Natural killer cell (primary cell): ENCODE measurements around the gene ST3GAL3. TPM values are rescaled to one million over a fixed set of nuclear protein-coding genes. Genes with fewer than 3 reads are reported as not detected.

Experiments used
- ATAC-seq, 3 donors: fragments of 150-1000 bp in 2 of 3; fragments of 200-7000 bp in 1 of 3; cut with Tn5 transposase; 1 replicate in 1 of 3; 2 replicates in 2 of 3; pipeline ENCODE4 v1.10.0; 2021; ENCODE audit warnings: mild to moderate bottlenecking in 2 of 3, moderate library complexity in 2 of 3
- DNase-seq, 2 donors: peaks; one replicate each; pipeline versions ENCODE4 v3.0.0 to v3.0.0-alpha.2; 2013 to 2021; ENCODE audit warnings: mixed read lengths in 1 of 2
- H3K27ac ChIP-seq: one replicate; pipeline ENCODE4 v1.5.1; 2013; ENCODE audit warnings: mild to moderate bottlenecking, low read length
- H3K27me3 ChIP-seq: one replicate; pipeline ENCODE4 v1.6.1; 2013; ENCODE audit warnings: low read length; ENCODE audit not compliant: control insufficient read depth, insufficient read depth
- H3K36me3 ChIP-seq: one replicate; pipeline ENCODE4 v1.6.1; 2013; ENCODE audit warnings: low read length; ENCODE audit not compliant: control insufficient read depth, insufficient read depth
- H3K4me1 ChIP-seq: one replicate; pipeline ENCODE4 v1.6.1; 2013; ENCODE audit warnings: low read length; ENCODE audit not compliant: control insufficient read depth, insufficient read depth
- H3K4me3 ChIP-seq: one replicate; pipeline ENCODE4 v1.5.1; 2013; ENCODE audit warnings: low read length
- H3K9me3 ChIP-seq: one replicate; pipeline ENCODE4 v1.6.1; 2013; ENCODE audit warnings: low read length; ENCODE audit not compliant: control insufficient read depth, insufficient read depth
- H3K27ac Mint-ChIP-seq, 2 donors: one replicate each; pipeline ENCODE4 v1.8.0; 2022; ENCODE audit warnings: mild to moderate bottlenecking in 2 of 2, mixed read lengths in 2 of 2, moderate library complexity in 1 of 2
- H3K27me3 Mint-ChIP-seq, 2 donors: one replicate each; pipeline ENCODE4 v1.8.0; 2022; ENCODE audit warnings: low read depth in 2 of 2, mixed read lengths in 2 of 2
- H3K36me3 Mint-ChIP-seq: one replicate; pipeline ENCODE4 v1.8.0; 2022; ENCODE audit warnings: mixed read lengths
- H3K4me1 Mint-ChIP-seq, 2 donors: one replicate each; pipeline ENCODE4 v1.8.0; 2022; ENCODE audit warnings: mixed read lengths in 2 of 2
- H3K4me3 Mint-ChIP-seq: one replicate; pipeline ENCODE4 v1.8.0; 2022; ENCODE audit warnings: mild to moderate bottlenecking, moderate library complexity, mixed read lengths
- H3K9me3 Mint-ChIP-seq, 2 donors: one replicate each; pipeline ENCODE4 v1.8.0; 2022; ENCODE audit warnings: mixed read lengths in 2 of 2
- WGBS: methylation state at CpG from one replicate; pipeline ENCODE4 v1.1.7; 2013; ENCODE audit warnings: missing lambda C conversion rate; ENCODE audit not compliant: insufficient coverage; 5-methylcytosine and 5-hydroxymethylcytosine counted together
- intact Hi-C: fragments of 100-400 bp; cut with micrococcal nuclease; formaldehyde crosslinking; loops from one replicate; pipeline ENCODE4 v1.14.2; 2022
- total RNA-seq, 4 donors: library from RNA; stranded (reverse); fragments of 120-200 nt in 1 of 4; gene quantifications; one replicate each; pipeline versions ENCODE4 v1.2.3 to v1.2.4, GENCODE V29; 2013 to 2022
- TF ChIP-seq, protein P1 (sequence below): fragments of 200-600 bp; IDR thresholded peaks from one replicate; pipeline ENCODE4 v1.8.0; 2022; ENCODE audit warnings: antibody characterized with exemption

The ST3GAL3 gene
- total RNA-seq, 3 donors from 2014 or later (not counting 1 experiment from before 2014, with no cell fraction given) = 22.2 to 27.3 (median 22.3) TPM

DNA sequence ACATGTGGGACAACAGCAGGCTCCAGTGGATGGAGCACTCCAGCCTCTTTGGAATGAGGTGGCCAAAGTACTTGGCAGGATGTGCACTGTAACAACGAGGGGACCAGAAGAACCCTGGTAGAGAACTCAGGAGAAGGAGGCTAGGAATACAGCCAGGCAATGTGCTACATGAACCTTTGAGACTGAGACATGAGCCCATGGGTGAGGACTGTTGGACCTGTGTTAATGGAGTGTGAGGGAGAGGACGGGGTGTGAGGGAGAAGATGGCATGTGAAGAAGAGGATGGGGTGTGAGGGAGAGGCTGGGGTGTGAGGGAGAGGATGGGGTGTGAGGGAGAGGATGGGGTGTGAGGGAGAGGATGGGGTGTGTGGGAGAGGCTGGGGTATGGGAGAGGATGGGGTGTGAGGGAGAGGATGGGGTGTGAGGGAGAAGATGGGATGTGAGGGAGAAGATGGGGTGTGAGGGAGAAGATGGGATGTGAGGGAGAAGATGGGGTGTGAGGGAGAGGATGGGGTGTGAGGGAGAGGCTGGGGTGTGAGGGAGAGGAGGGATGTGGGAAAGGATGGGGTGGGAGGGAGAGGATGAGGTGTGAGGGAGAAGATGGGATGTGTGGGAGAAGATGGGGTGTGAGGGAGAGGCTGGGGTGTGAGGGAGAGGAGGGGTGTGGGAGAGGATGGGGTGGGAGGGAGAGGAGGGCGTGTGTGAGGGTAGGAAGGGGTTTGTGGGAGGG lies 164.0 kb downstream of the ST3GAL3 start:
- Mint-ChIP-seq H3K4me3 (no peak overlapping the region), H3K9me3 (no peaks in the 10 kb centered on the region), H3K36me3 (no peaks in the 10 kb centered on the region), H3K4me1 (peaks cover 0 to 10% of the 10 kb centered on the region in 2 donors), H3K27me3 (no peaks in the 10 kb centered on the region), H3K27ac (no peak overlapping the region)
- Histone ChIP-seq H3K36me3 (no peaks in the 10 kb centered on the region), H3K27ac (no peak overlapping the region), H3K4me3 (no peak overlapping the region), H3K27me3 (no peaks in the 10 kb centered on the region), H3K4me1 (no peaks in the 10 kb centered on the region), H3K9me3 (no peaks in the 10 kb centered on the region)
- ATAC-seq = no peak
- no peak for DNase-seq
- TF ChIP-seq, protein P1, sequence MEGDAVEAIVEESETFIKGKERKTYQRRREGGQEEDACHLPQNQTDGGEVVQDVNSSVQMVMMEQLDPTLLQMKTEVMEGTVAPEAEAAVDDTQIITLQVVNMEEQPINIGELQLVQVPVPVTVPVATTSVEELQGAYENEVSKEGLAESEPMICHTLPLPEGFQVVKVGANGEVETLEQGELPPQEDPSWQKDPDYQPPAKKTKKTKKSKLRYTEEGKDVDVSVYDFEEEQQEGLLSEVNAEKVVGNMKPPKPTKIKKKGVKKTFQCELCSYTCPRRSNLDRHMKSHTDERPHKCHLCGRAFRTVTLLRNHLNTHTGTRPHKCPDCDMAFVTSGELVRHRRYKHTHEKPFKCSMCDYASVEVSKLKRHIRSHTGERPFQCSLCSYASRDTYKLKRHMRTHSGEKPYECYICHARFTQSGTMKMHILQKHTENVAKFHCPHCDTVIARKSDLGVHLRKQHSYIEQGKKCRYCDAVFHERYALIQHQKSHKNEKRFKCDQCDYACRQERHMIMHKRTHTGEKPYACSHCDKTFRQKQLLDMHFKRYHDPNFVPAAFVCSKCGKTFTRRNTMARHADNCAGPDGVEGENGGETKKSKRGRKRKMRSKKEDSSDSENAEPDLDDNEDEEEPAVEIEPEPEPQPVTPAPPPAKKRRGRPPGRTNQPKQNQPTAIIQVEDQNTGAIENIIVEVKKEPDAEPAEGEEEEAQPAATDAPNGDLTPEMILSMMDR = no peak
- intact Hi-C loops = no loop called here
- 76% methylated on average over 3 of the region's 3 CpGs for WGBS

DNA sequence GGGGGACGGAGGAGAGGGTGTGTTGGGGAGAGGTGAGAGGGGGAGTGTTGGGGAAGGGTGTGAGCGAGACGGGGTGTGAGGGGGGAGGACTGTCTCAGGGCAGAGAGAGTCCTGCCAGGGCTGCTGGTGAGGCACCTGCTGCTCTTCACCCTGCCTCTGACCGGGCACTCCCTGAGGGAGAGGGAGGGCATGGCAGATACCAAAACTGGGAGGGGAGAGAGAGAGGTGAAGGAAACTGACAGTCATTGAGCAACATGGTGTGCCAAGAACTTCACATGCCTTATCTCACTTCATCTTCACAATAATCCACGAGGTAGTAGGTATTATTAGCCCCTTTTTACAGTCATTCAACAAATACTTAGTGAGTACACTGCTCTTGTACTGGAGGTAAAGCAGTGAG lies 164.9 kb downstream of the ST3GAL3 start:
- H3K36me3 ChIP-seq = no peaks in the 10 kb centered on the region
- Mint-ChIP-seq H3K27me3 (no peaks in the 10 kb centered on the region), H3K4me3 (no peak overlapping the region), H3K36me3 (no peaks in the 10 kb centered on the region), H3K27ac (no peak overlapping the region), H3K9me3 (no peaks in the 10 kb centered on the region), H3K4me1 (peaks cover 0 to 7% of the 10 kb centered on the region in 2 donors)
- no peak overlapping the region for H3K4me3 ChIP-seq
- H3K9me3 ChIP-seq = no peaks in the 10 kb centered on the region
- H3K27me3 ChIP-seq = no peaks in the 10 kb centered on the region
- no peak for DNase-seq
- TF ChIP-seq, protein P1 = no peak
- H3K4me1 ChIP-seq = no peaks in the 10 kb centered on the region
- no peak for ATAC-seq
- no peak overlapping the region for H3K27ac ChIP-seq
- WGBS = 89% methylated on average over 5 of the region's 5 CpGs
- intact Hi-C loops = no loop called here

DNA sequence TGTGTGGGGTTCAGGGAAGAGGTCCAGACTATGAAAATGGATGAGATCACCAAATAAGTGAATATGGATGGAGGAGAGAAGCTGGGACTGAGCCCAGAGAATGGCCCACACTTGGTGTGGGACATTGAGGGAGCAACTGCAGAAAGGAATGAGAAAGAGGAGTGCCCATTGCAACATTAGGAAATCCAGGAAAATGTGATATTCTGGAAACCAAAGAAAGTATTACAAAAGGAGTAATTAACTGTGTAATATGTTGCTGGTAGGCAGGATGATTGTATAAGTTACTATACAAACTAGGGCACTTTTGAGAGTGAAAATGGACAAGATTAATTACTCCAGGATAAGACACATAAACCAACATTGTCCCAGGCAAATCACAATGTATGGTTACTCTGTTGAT lies 166.5 kb downstream of the ST3GAL3 start:
- intact Hi-C loops = no loop called here

More for the DNA sequence above, 166.5 kb downstream of the ST3GAL3 start:
- DNase-seq = no peak
- H3K36me3 Mint-ChIP-seq = no peaks in the 10 kb centered on the region
- TF ChIP-seq, protein P1 = no peak
- no peak overlapping the region for H3K4me3 Mint-ChIP-seq
- H3K4me1 Mint-ChIP-seq = peaks cover 0 to 5% of the 10 kb centered on the region in 2 donors
- no peak overlapping the region for H3K4me3 ChIP-seq
- H3K9me3 Mint-ChIP-seq = no peaks in the 10 kb centered on the region
- no peak for ATAC-seq
- no peaks in the 10 kb centered on the region for H3K9me3 ChIP-seq
- no peak overlapping the region for H3K27ac ChIP-seq
- H3K27me3 ChIP-seq = no peaks in the 10 kb centered on the region
- H3K27ac Mint-ChIP-seq = no peak overlapping the region
- no peaks in the 10 kb centered on the region for H3K27me3 Mint-ChIP-seq
- no peaks in the 10 kb centered on the region for H3K4me1 ChIP-seq
- H3K36me3 ChIP-seq = no peaks in the 10 kb centered on the region
